Fibroblast of lung (primary cell): ENCODE results near the gene PEX10. TPM values are rescaled to one million over a fixed set of nuclear protein-coding genes. Genes with fewer than 3 reads are reported as not detected.

Experiments
- DNase-seq, 2 donors: peaks; one replicate each; pipeline versions ENCODE4 v3.0.0 to v3.0.0-alpha.2; 2010; ENCODE audit warnings: low read depth in 2 of 2
- H2AFZ ChIP-seq: 2 replicates; pipeline ENCODE4 v1.5.1; 2012; ENCODE audit warnings: low read length, control low read depth, inconsistent platforms
- H3K27ac ChIP-seq: 2 replicates; pipeline ENCODE4 v1.5.1; 2011; ENCODE audit warnings: low read length, control low read depth; ENCODE audit not compliant: insufficient read depth
- H3K27me3 ChIP-seq: 2 replicates; pipeline ENCODE4 v1.5.1; 2011; ENCODE audit warnings: mild to moderate bottlenecking, low read length; ENCODE audit not compliant: control insufficient read depth, insufficient read depth
- H3K36me3 ChIP-seq: 2 replicates; pipeline ENCODE4 v1.5.1; 2011; ENCODE audit warnings: low read length; ENCODE audit not compliant: control insufficient read depth, insufficient read depth
- H3K4me1 ChIP-seq: 2 replicates; pipeline ENCODE4 v1.5.1; 2011; ENCODE audit warnings: low read length; ENCODE audit not compliant: control insufficient read depth, insufficient read depth; ENCODE audit errors: extremely low read depth
- H3K4me2 ChIP-seq: 2 replicates; pipeline ENCODE4 v1.5.1; 2011; ENCODE audit warnings: low read length, control low read depth; ENCODE audit not compliant: insufficient read depth; ENCODE audit errors: extremely low read depth
- H3K4me3 ChIP-seq, 4 experiments: fragments of 200-600 bp in 1 of 4; sonication (generic) in 1 of 4; replicated peaks in 1 of 4; 2 replicates each; pipeline ENCODE4 v1.5.1; 2011 to 2016; ENCODE audit warnings: low read length in 4 of 4, low read depth in 3 of 4, mild to moderate bottlenecking in 3 of 4, control low read depth in 2 of 4, inconsistent platforms in 1 of 4, mixed read lengths in 1 of 4; ENCODE audit not compliant: insufficient read depth in 1 of 4; ENCODE audit errors: control extremely low read depth in 1 of 4
- H3K79me2 ChIP-seq: 2 replicates; pipeline ENCODE4 v1.5.1; 2012; ENCODE audit warnings: mild to moderate bottlenecking, low read length, inconsistent platforms; ENCODE audit not compliant: control insufficient read depth, insufficient read depth
- H3K9ac ChIP-seq: 2 replicates; pipeline ENCODE4 v1.5.1; 2011; ENCODE audit warnings: mild to moderate bottlenecking, low read length, control low read depth; ENCODE audit not compliant: insufficient read depth
- H3K9me3 ChIP-seq: 2 replicates; pipeline ENCODE4 v1.5.1; 2012; ENCODE audit warnings: low read depth, low read length; ENCODE audit not compliant: control insufficient read depth, insufficient read depth
- H4K20me1 ChIP-seq: 2 replicates; pipeline ENCODE4 v1.5.1; 2011; ENCODE audit warnings: low read length; ENCODE audit not compliant: control insufficient read depth, insufficient read depth; ENCODE audit errors: extremely low read depth
- EZH2 ChIP-seq: IDR thresholded peaks from 2 replicates; pipeline ENCODE4 v1.5.1; 2012; ENCODE audit warnings: low read length, control low read depth, mild to moderate bottlenecking; ENCODE audit errors: missing control alignments
- polyA plus RNA-seq, 2 donors: library from polyadenylated mRNA; depleted of rRNA in 1 of 2; stranded (reverse) in 1 of 2; unstranded in 1 of 2; fragments of >200 nt; gene quantifications; 2 replicates each; pipeline ENCODE4 v1.2.1, GENCODE V29; 2011 to 2012; ENCODE audit warnings: missing spikeins in 1 of 2
- total RNA-seq: library from RNA; depleted of rRNA; stranded (reverse); fragments of >200 nt; gene quantifications from 2 replicates; pipeline ENCODE4 v1.2.1, GENCODE V29; 2014
- TF ChIP-seq, protein P1 (sequence below), 2 donors: IDR thresholded peaks in 1 of 2; conservative IDR thresholded peaks in 1 of 2; 1 replicate in 1 of 2; 2 replicates in 1 of 2; pipeline ENCODE4 v1.5.1; 2011 to 2012; ENCODE audit warnings: low read length in 2 of 2, control low read depth in 1 of 2, inconsistent platforms in 1 of 2, low read depth in 1 of 2, mild to moderate bottlenecking in 1 of 2

PEX10 gene
- total and polyA plus RNA-seq, 2 donors (not counting 1 experiment from before 2014, with no cell fraction given) = 15.4 to 33.4 TPM

DNA sequence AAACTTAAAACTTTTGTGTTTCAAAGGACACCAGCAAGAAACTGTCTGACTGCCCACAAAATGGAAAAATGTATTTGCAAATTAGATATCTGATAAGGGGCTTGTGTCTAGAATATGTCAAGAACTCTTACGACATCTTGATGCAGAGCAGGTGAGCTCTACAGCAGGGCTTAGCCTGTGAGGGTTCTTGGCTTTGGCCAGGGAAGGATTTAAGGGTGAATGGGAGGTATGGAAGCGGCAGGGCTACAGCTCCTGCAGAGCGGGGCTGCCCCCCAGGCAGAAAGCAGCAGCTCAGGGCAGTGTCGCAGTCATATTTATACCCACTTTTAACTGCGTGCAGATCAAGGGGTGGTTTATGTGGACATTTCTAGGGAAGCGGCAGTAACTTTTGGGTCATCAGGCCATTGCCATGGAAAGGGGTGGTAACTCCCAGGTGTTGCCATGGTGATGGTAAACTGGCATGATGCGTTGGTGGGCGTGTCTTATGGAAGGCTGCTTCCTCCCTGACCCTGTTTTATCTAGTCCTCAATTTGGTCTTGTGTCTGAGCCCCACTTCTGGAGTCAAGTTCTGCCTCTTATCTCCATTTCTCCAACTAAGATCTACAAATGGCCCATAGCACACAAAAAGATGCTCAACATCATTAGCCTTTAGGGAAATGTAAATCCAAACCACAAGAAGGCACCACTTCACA, 44.2 kb downstream of the PEX10 start:
- no peak for TF ChIP-seq EZH2
- TF ChIP-seq, protein P1, sequence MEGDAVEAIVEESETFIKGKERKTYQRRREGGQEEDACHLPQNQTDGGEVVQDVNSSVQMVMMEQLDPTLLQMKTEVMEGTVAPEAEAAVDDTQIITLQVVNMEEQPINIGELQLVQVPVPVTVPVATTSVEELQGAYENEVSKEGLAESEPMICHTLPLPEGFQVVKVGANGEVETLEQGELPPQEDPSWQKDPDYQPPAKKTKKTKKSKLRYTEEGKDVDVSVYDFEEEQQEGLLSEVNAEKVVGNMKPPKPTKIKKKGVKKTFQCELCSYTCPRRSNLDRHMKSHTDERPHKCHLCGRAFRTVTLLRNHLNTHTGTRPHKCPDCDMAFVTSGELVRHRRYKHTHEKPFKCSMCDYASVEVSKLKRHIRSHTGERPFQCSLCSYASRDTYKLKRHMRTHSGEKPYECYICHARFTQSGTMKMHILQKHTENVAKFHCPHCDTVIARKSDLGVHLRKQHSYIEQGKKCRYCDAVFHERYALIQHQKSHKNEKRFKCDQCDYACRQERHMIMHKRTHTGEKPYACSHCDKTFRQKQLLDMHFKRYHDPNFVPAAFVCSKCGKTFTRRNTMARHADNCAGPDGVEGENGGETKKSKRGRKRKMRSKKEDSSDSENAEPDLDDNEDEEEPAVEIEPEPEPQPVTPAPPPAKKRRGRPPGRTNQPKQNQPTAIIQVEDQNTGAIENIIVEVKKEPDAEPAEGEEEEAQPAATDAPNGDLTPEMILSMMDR (conservative IDR thresholded peaks at IDR 0.05 in 1 of 2, IDR thresholded peaks at IDR 0.05 in 1 of 2; ENCODE audit: low read depth in 1 of 2, low read length in 2 of 2) = no peak
- H3K9me3 ChIP-seq = no peaks in the 10 kb centered on the region
- no peak overlapping the region for H3K27ac ChIP-seq
- no peaks in the 10 kb centered on the region for H3K27me3 ChIP-seq
- no peaks in the 10 kb centered on the region for H3K79me2 ChIP-seq
- no peak overlapping the region for H3K4me2 ChIP-seq
- no peaks in the 10 kb centered on the region for H3K4me1 ChIP-seq
- no peaks in the 10 kb centered on the region for H3K36me3 ChIP-seq
- DNase-seq = no peak
- H4K20me1 ChIP-seq = no peaks in the 10 kb centered on the region
- no peak overlapping the region for H3K4me3 ChIP-seq
- H3K9ac ChIP-seq = no peak overlapping the region
- H2AFZ ChIP-seq = no peak overlapping the region

DNA sequence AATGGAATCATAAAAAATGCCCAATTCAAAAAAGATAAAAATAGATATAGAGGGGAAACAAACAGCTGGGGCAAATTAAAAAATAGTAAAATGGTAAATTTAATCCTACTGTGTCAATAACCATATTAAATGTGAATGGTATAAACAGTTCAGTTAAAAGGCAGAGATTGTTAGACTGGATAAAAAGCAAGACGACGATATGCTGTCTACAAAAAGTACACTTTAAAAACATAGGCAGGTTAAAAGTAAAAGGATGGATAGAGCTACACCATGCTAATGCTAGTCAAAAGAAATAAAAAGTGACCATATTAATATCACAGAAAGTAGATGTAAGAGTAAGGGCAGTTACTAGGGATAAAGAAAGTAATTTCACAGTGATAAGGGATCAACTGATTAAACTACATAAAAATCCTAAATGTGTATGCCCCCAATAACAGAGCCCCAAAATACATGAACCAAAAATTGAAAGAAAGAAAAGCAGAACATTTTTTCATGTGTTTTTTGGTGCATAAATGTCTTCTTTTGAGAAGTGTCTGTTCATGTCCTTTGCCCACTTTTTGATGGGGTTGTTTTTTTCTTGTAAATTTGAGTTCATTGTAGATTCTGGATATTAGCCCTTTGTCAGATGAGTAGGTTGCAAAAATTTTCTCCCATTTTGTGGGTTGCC, 48.4 kb downstream of the PEX10 start:
- no peak for TF ChIP-seq EZH2
- TF ChIP-seq, protein P1 (conservative IDR thresholded peaks at IDR 0.05 in 1 of 2, IDR thresholded peaks at IDR 0.05 in 1 of 2; ENCODE audit: low read depth in 1 of 2, low read length in 2 of 2) = no peak
- Histone ChIP-seq H3K9me3 (no peaks in the 10 kb centered on the region), H3K4me3 (no peak overlapping the region), H3K4me2 (no peak overlapping the region), H3K27ac (no peak overlapping the region), H4K20me1 (no peaks in the 10 kb centered on the region), H3K36me3 (no peaks in the 10 kb centered on the region), H3K27me3 (no peaks in the 10 kb centered on the region), H3K79me2 (no peaks in the 10 kb centered on the region), H3K4me1 (no peaks in the 10 kb centered on the region), H2AFZ (no peak overlapping the region), H3K9ac (no peak overlapping the region)
- DNase-seq = no peak

DNA sequence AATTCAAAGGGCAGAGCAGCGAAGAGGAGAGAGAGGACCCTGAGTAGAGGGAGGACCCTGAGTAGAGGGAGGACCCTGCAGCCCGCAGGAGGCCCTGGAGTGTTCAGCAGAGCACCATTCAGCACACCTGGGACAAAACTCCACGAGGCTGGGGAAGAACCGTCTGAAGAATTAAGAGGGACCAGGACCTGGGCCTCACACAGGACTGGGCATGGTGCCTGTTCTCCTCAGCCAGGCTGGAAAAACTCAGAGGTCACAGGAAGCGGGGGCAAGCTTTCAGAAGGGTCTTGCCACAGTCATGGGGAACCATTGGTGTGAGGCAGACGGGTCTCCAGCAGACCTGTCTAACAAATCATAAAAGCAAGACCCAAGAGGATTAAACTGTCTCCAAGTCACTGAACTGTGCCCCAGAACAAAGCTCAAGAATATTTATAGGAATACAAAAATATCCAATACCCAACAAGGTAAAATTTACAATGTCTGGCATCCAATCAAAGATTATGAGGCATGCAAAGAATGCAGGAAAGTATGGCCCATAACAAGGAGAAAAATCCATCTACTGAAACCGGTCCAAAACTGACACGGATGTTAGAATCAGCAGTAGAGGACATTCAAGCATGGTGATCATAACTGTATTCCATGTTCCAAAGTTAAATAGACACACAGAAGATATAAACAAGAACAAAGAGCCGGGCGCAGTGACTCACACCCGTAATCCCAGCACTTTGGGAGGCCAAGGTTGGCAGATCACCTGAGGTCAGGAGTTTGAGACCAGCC, 51.6 kb downstream of the PEX10 start:
- H4K20me1 ChIP-seq = no peaks in the 10 kb centered on the region
- DNase-seq = peak in 1 of 2 donors; percentile 44
- TF ChIP-seq EZH2 = no peak
- TF ChIP-seq, protein P1 (conservative IDR thresholded peaks at IDR 0.05 in 1 of 2, IDR thresholded peaks at IDR 0.05 in 1 of 2; ENCODE audit: low read depth in 1 of 2, low read length in 2 of 2) = no peak

More for the DNA sequence above, 51.6 kb downstream of the PEX10 start:
- Histone ChIP-seq H3K36me3 (no peaks in the 10 kb centered on the region), H3K27me3 (no peaks in the 10 kb centered on the region), H3K27ac (no peak overlapping the region), H3K4me3 (no peak overlapping the region), H3K9ac (no peak overlapping the region), H3K4me2 (no peak overlapping the region), H3K4me1 (no peaks in the 10 kb centered on the region), H3K9me3 (no peaks in the 10 kb centered on the region), H2AFZ (no peak overlapping the region), H3K79me2 (no peaks in the 10 kb centered on the region)
